ENCODE measurements around the gene SPPL3.
"Not testable (repeated sequence)": the region's sequence is repeated elsewhere in the genome, so short reads cannot be mapped to it uniquely, and the experiment has no call there.

Gene SPPL3

GRCh38 chr12:120844297-120844696 lies 59.9 kb downstream of the SPPL3 start:
- DNase-seq (ENCODE audit: low spot score), result no peak

GRCh38 chr12:120843472-120843871 lies 60.7 kb downstream of the SPPL3 start:
- no peak for DNase-seq (ENCODE audit: low spot score)

- no peak for DNase-seq (ENCODE audit: low spot score)
Measured at GRCh38 chr12:120842595-120842994, 61.6 kb downstream of the SPPL3 start.

- no peak for DNase-seq (ENCODE audit: low spot score)
Measured at GRCh38 chr12:120841525-120841924, 62.6 kb downstream of the SPPL3 start.

- no peak for DNase-seq (ENCODE audit: low spot score)
Measured at GRCh38 chr12:120839503-120839902, 64.7 kb downstream of the SPPL3 start.

GRCh38 chr12:120838629-120839383 lies 65.4 kb downstream of the SPPL3 start:
- not testable (repeated sequence) for DNase-seq (ENCODE audit: low spot score)

- DNase-seq (ENCODE audit: low spot score), result no peak
Measured at GRCh38 chr12:120836114-120836684, 68.0 kb downstream of the SPPL3 start.

- no peak for DNase-seq (ENCODE audit: low spot score)
Measured at GRCh38 chr12:120835657-120836056, 68.5 kb downstream of the SPPL3 start.

- DNase-seq (ENCODE audit: low spot score), result no peak
Measured at GRCh38 chr12:120835304-120835612, 68.9 kb downstream of the SPPL3 start.

GRCh38 chr12:120834489-120835303 lies 69.5 kb downstream of the SPPL3 start:
- DNase-seq (ENCODE audit: low spot score), result no peak

GRCh38 chr12:120833849-120834248 lies 70.3 kb downstream of the SPPL3 start:
- DNase-seq (ENCODE audit: low spot score), result no peak

GRCh38 chr12:120832737-120833136 lies 71.4 kb downstream of the SPPL3 start:
- no peak for DNase-seq (ENCODE audit: low spot score)

- no peak for DNase-seq (ENCODE audit: low spot score)
Measured at GRCh38 chr12:120831648-120832267, 72.4 kb downstream of the SPPL3 start.

GRCh38 chr12:120830966-120831365 lies 73.2 kb downstream of the SPPL3 start:
- no peak for DNase-seq (ENCODE audit: low spot score)

- no peak for DNase-seq (ENCODE audit: low spot score)
Measured at GRCh38 chr12:120830052-120830940, 73.9 kb downstream of the SPPL3 start.

- DNase-seq (ENCODE audit: low spot score), result no peak
Measured at GRCh38 chr12:120826335-120826734, 77.8 kb downstream of the SPPL3 start.

GRCh38 chr12:120825337-120825736 lies 78.8 kb downstream of the SPPL3 start:
- DNase-seq (ENCODE audit: low spot score), result no peak

- no peak for DNase-seq (ENCODE audit: low spot score)
Measured at GRCh38 chr12:120822832-120823503, 81.2 kb downstream of the SPPL3 start.

- DNase-seq (ENCODE audit: low spot score), result no peak
Measured at GRCh38 chr12:120821878-120822277, 82.3 kb downstream of the SPPL3 start.

- DNase-seq (ENCODE audit: low spot score), result no peak
Measured at GRCh38 chr12:120820884-120821510, 83.2 kb downstream of the SPPL3 start.

- no peak for DNase-seq (ENCODE audit: low spot score)
Measured at GRCh38 chr12:120818416-120818815, 85.7 kb downstream of the SPPL3 start.

All from left forelimb (tissue), 1 donor.